Activated effector memory CD4-positive, alpha-beta T cell treated with anti-CD3 and anti-CD28 coated beads, Interleukin-2, amount 50 U/mL, for 16 hours (primary cell): ENCODE results near the gene FAM83G.
A peak's percentile ranks its signal among the peaks of the same experiment; 100 is the strongest.

Source experiments
- DNase-seq: peaks from one replicate; pipeline ENCODE4 v3.0.0-alpha.2; 2020

Gene FAM83G

GRCh38 chr17:19006698-19007097 is 2.1 kb upstream of the FAM83G start:
- no peak for DNase-seq

GRCh38 chr17:19005789-19006430 is 1.3 kb upstream of the FAM83G start:
- DNase-seq: no peak

GRCh38 chr17:19005137-19005773 is 691 bp upstream of the FAM83G start:
- DNase-seq: no peak

- peak; percentile 83 for DNase-seq
Measured at GRCh38 chr17:19003543-19004420, 782 bp downstream of the FAM83G start.

GRCh38 chr17:19002805-19003542 is 1.6 kb downstream of the FAM83G start:
- no peak for DNase-seq

GRCh38 chr17:19001907-19002590 is 2.5 kb downstream of the FAM83G start:
- no peak for DNase-seq

GRCh38 chr17:19000531-19001325 is 3.8 kb downstream of the FAM83G start:
- DNase-seq: no peak

- DNase-seq: no peak
Measured at GRCh38 chr17:18999911-19000310, 4.7 kb downstream of the FAM83G start.

- no peak for DNase-seq
Measured at GRCh38 chr17:18999394-18999793, 5.2 kb downstream of the FAM83G start.

GRCh38 chr17:18997650-18998196 is 6.8 kb downstream of the FAM83G start:
- DNase-seq: no peak

- DNase-seq: no peak
Measured at GRCh38 chr17:18996458-18996857, 8.1 kb downstream of the FAM83G start.

GRCh38 chr17:18995220-18995619 is 9.3 kb downstream of the FAM83G start:
- no peak for DNase-seq

GRCh38 chr17:18994631-18995030 is 9.9 kb downstream of the FAM83G start:
- no peak for DNase-seq

GRCh38 chr17:18993905-18994526 is 10.5 kb downstream of the FAM83G start:
- DNase-seq: no peak

- no peak for DNase-seq
Measured at GRCh38 chr17:18992454-18993130, 12.0 kb downstream of the FAM83G start.

GRCh38 chr17:18991531-18992315 is 12.8 kb downstream of the FAM83G start:
- DNase-seq: no peak

GRCh38 chr17:18990331-18990730 is 14.2 kb downstream of the FAM83G start:
- DNase-seq: no peak

- no peak for DNase-seq
Measured at GRCh38 chr17:18988546-18989173, 15.9 kb downstream of the FAM83G start.
